HG03575 (cell line): ENCODE data around the gene SCARB1.

Source experiments
- ATAC-seq: cut with Tn5 transposase; IDR thresholded peaks from one replicate; pipeline ENCODE4 v1.9.1; 2021; ENCODE audit not compliant: unreplicated experiment, insufficient number of reproducible peaks, low FRiP score; ENCODE audit errors: extremely low read depth

The SCARB1 gene

GRCh38 chr12:124743479-124744272 lies 120.0 kb downstream of the SCARB1 start:
- no peak for ATAC-seq

- ATAC-seq: no peak
Observed at GRCh38 chr12:124742678-124743077, 121.0 kb downstream of the SCARB1 start.

DNA sequence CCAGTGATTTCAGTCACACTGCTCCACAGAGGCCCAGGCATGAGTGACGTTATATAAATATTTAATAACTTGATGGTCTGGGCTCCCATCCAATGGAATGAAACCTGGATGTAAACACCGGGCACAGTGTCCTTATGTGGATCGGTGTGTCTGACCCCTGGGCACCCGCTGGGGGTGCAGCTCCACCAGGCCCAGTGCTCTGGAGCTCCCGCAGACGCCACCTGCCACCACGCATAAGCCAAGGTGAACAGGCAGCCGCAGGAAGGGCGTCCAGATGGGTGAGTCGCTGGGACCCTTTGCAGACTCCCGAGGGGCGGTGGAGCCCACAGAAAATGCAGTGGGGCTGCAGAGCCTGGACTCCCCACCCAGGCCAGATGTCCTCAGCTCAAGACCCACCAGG lies 121.6 kb downstream of the SCARB1 start:
- ATAC-seq: no peak

- no peak for ATAC-seq
Observed at GRCh38 chr12:124741211-124741610, 122.5 kb downstream of the SCARB1 start.

GRCh38 chr12:124740691-124741137 lies 123.0 kb downstream of the SCARB1 start:
- no peak for ATAC-seq

DNA sequence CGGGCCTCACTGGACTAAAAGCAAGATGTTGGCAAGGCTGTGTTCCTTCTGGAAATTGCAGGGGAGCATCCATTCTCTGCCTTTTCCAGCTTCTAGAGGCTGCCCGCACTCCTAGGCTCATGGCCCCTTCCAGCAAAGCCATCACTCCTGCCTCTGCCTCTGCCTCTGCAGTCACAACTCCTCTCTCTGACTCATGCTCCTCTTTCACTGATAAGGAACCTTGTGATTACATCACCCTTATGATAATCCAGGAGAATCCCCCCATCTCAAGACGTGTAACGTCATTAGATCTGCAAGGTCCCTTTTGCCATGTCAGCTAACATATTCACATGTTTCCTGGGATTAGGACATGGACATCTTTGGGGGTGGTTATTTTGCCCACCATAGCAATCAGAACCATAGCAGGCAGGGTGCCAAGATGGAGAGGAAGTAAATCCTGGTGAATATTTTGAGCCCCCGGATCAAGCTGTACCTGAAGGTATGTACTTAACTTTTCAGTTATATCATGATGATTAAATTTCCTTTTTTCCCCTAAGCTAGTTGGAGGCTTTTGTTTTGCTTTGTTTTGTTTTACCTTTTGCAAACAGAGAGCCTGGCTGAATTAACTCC lies 123.6 kb downstream of the SCARB1 start:
- ATAC-seq: no peak

DNA sequence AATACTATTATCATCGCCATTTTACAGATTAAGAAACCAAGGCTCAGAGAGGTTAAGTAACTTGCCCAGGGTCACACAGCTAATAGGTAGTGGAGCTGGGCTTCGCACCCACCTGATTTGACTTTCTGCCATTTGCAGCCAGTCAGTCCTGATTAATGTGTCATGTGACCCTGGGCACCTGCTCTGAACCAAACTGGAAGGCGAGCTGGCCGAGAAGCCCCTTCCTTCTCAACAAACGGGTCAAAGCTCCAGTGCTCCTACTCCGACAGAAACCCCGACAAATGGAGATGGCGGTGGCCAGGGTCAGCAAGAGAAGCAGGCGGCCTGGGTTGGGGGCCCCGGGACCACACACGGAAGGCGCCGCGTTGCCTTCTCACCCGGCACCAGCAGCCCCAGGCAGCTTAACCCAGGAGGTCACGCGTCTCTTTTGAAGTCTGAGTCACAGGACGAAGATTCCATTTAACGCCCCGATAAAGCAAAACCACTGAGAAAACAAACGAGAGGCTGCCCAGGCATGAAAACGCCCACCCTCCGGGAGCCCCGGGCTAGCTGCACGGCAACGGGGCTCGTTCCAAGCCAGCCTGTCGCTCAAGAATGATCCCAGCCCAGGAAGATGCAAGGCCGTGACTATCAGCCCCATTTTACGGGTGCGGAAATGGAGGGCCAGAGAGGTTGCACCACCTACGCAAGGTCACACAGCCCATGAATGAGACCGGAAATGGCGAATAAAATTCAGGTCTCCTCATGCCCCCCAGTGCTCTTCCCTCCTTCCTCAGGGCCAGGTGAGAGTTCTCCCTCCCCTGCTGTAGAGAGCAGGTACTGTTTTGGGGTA lies 124.8 kb downstream of the SCARB1 start:
- ATAC-seq: no peak

GRCh38 chr12:124737772-124738635 lies 125.7 kb downstream of the SCARB1 start:
- ATAC-seq: no peak

GRCh38 chr12:124737040-124737419 lies 126.6 kb downstream of the SCARB1 start:
- no peak for ATAC-seq

DNA sequence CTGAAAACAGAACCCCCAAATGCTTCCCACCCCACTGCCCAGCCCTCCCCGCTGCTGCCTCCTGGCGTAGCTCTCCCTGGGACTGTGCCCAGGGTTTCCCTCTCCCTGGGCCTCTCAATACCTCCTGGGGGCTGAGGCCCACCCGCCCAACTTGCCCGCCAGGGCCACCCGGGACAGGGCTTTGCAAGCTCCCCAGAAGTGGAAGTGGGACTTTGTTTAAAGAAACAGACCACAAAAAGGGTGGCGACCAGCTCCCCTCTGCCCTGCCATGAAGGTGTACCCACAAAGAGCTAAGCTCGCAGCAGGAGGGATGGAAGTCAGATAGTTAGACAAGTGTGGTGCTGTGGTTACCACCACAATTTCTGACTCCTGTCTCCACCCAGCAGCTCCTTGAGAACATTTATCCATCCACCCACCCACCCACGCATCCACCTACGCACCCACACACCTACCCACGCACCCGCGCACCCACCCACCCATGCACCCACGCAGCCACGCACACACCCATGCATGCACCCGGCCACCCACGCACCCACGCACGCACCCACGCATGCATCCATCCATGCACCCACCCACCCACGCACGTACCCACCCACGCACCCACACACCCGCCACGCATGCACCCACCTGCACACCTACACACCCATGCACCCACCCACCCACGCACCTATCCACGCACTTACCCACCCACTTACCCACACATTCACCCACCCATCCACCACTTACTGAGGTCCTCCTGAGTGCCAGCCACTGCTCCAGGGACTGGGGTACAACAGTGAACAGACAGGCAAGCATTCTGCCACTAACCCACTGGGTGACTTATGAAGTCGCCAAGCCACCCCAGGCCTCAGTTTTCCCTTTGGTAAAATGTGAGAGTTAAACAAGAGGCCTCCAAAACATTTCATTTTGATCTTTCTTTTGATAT lies 127.3 kb downstream of the SCARB1 start:
- ATAC-seq: no peak

DNA sequence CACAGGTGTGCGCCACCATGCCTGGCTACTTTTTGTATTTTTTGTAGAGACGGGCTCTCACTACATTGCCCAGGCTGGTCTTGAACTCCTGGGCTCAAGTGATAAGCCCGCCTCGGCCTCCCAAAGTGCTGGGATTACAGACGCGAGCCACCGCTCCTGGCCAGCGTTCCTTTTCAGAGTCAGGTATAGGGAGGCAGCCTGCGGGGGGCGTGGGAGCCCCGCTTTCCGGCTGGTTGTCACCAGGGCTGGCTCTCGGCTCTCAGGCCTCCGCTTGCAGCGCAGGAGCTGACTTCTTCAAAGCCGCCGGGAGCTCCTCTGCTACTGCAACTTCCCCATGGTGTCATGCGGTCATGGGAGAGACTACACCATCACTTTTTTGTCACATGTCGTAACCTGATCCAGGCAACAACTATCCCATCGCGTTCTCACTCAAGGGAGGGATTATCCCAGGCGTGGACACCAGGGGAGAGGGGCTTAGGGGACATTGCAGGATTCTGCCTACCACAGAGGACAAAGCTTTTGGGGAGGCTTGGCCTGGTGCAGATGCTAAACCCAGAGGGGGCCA lies 129.4 kb downstream of the SCARB1 start:
- ATAC-seq: no peak

DNA sequence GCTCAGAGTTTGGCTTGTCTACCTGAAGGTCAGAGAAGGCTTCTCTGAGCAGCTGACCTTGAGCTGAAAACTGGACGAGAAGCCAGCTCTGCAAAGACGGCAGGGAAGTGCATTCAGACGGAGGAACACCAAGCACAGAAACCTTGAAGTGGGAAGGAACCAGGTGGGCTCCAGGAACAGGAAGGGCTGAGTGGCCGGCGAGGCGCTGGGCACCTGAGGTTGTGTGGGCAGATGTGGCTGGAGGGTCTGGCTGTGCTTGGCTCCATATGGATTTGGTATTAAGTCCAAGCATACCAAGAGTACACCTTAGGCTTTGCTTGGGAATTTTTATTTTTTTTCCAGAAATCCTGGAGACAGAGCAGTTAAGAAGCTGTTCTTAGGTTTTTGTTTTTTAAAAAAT lies 130.6 kb downstream of the SCARB1 start:
- no peak for ATAC-seq

- ATAC-seq: no peak
Observed at GRCh38 chr12:124732275-124733075, 131.2 kb downstream of the SCARB1 start.

GRCh38 chr12:124731869-124732268 lies 131.8 kb downstream of the SCARB1 start:
- ATAC-seq: no peak

GRCh38 chr12:124730455-124730932 lies 133.2 kb downstream of the SCARB1 start:
- no peak for ATAC-seq

- no peak for ATAC-seq
Observed at GRCh38 chr12:124727922-124728321, 135.7 kb downstream of the SCARB1 start.
